ENCODE data around the gene COLEC11. TPM values are rescaled to one million over a fixed set of nuclear protein-coding genes. Genes with fewer than 3 reads are reported as not detected.

Gene COLEC11
- 0.57 and 1.4 TPM in 2 replicates for total RNA-seq

GRCh38 chr2:3594493-3595281, at the start of gene COLEC11:
Gene COLEC11 (plus strand): TSS chr2:3595112. CDS start chr2:3604341, 9,229 bp downstream.

DNA sequence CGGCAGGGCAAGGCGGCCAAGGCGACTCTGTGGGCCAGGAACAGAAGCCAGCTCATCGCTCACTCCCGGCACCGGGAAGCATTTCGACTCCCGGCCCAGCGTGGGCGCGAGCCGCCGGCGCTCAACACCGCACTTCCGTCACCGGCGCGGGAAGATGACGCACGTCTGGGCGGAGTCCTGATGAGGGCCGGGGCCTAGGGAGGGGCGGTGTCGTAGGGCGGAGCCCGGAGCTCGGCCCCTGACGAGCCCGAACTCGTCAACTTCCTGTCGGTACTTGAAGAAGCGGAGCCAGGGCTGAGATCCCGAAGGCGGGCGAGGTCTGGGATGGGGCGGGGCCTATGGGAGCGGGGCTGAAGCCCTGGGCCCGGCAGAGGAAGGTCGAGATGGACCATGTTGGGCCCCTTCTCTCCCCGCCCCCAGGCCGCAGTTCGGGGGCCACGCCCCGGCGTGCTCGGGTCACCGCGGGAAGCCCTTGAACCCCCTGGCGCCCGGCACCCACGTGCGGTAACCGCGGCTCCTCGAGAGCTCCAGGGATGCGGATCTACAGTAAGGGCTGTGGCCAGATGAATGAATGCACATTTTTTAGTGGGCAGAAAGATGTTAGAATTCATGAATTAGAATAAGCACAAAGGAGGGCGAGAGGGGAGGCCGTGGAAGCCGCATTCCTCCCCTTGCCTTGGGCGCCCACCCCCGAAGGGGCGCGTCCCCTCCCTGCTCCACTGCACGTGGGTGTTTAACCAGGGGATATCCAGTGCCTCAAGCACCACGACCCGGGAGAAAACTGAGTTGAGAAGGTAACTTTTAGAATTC, 36.5 kb upstream of the COLEC11 start, which contains the start of gene RNASEH1:
Gene RNASEH1 (minus strand): TSS at position 129 of the 810 bp plus-strand sequence. CDS start 73 bp downstream, at position 56.

GRCh38 chr2:3657881-3658280, 63.0 kb downstream of the COLEC11 start, which contains the start of gene ALLC:
Gene ALLC (plus strand): TSS chr2:3658200. CDS start chr2:3671158, 12,958 bp downstream.

Other genes starting within 250 kb of the COLEC11 start
- gene EIPR1, start 217.3 kb upstream of the COLEC11 start, total RNA-seq, result 23.4 and 28.4 TPM in 2 replicates
- gene TRAPPC12, start 215.4 kb upstream of the COLEC11 start, total RNA-seq, result 52.3 and 68.3 TPM in 2 replicates
- 36.9 and 39.7 TPM in 2 replicates for gene ADI1, start 75.6 kb upstream of the COLEC11 start, total RNA-seq
- gene RNASEH1, start 36.8 kb upstream of the COLEC11 start, total RNA-seq, result 33.2 and 38.4 TPM in 2 replicates
- 1,395 and 1,847 TPM in 2 replicates for gene RPS7, start 19.9 kb upstream of the COLEC11 start, total RNA-seq
- gene ALLC, start 63.1 kb downstream of the COLEC11 start, total RNA-seq, result not detected in 2 replicates
- gene DCDC2C, start 108.5 kb downstream of the COLEC11 start, total RNA-seq, result not detected in 2 replicates

All from smooth muscle cell of bladder (primary cell).